ENCODE data around the gene AOPEP. TPM values are rescaled to one million over a fixed set of nuclear protein-coding genes. Genes with fewer than 3 reads are reported as not detected.

AOPEP gene
- total RNA-seq, 2 donors from 2014 or later, result 81.5 to 224 TPM

- intact Hi-C loops (cut with DNase I), result no loop called here
- DNase-seq (no peak), ATAC-seq (no peak)
- H3K27ac ChIP-seq, result peak overlapping the region in 3 of 4 donors; percentile 53 to 73 (median 67)
- no peaks in the 10 kb centered on the region for H3K36me3 ChIP-seq (replicated peaks in 1 of 2; ENCODE audit: insufficient read depth in 1 of 2, low read depth in 2 of 2)
- H3K27me3 ChIP-seq, result no peaks in the 10 kb centered on the region
- H3K9me3 ChIP-seq, result no peaks in the 10 kb centered on the region
- WGBS, 2 donors, result 41 to 48% methylated on average over 8 of the region's 8 CpGs
- H3K4me3 ChIP-seq, result no peak overlapping the region
- H3K4me1 ChIP-seq, result peaks cover 26% of the 10 kb centered on the region
- TF ChIP-seq, protein P1, sequence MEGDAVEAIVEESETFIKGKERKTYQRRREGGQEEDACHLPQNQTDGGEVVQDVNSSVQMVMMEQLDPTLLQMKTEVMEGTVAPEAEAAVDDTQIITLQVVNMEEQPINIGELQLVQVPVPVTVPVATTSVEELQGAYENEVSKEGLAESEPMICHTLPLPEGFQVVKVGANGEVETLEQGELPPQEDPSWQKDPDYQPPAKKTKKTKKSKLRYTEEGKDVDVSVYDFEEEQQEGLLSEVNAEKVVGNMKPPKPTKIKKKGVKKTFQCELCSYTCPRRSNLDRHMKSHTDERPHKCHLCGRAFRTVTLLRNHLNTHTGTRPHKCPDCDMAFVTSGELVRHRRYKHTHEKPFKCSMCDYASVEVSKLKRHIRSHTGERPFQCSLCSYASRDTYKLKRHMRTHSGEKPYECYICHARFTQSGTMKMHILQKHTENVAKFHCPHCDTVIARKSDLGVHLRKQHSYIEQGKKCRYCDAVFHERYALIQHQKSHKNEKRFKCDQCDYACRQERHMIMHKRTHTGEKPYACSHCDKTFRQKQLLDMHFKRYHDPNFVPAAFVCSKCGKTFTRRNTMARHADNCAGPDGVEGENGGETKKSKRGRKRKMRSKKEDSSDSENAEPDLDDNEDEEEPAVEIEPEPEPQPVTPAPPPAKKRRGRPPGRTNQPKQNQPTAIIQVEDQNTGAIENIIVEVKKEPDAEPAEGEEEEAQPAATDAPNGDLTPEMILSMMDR (IDR thresholded peaks at IDR 0.05), result no peak
- no peak for TF ChIP-seq POLR2A (IDR thresholded peaks at IDR 0.05)
Observed at GRCh38 chr9:94693485-94694204, 32.9 kb upstream of the AOPEP start.

- no peak for ATAC-seq
- no peak overlapping the region for H3K4me3 ChIP-seq
- no peaks in the 10 kb centered on the region for H3K36me3 ChIP-seq (replicated peaks in 1 of 2; ENCODE audit: insufficient read depth in 1 of 2, low read depth in 2 of 2)
- H3K4me1 ChIP-seq, result peaks cover 26% of the 10 kb centered on the region
- TF ChIP-seq, protein P1 (IDR thresholded peaks at IDR 0.05), result no peak
- TF ChIP-seq POLR2A (IDR thresholded peaks at IDR 0.05), result no peak
- H3K27ac ChIP-seq, result no peak overlapping the region
- no peaks in the 10 kb centered on the region for H3K9me3 ChIP-seq
- no peak for DNase-seq
- WGBS, 2 donors, result 59 to 66% methylated on average over 5 of the region's 5 CpGs
- intact Hi-C loops (cut with DNase I), result no loop called here
- H3K27me3 ChIP-seq, result no peaks in the 10 kb centered on the region
Observed at GRCh38 chr9:94696545-94696944, 30.0 kb upstream of the AOPEP start.

GRCh38 chr9:94697972-94698581, 28.4 kb upstream of the AOPEP start:
- TF ChIP-seq, protein P1 (IDR thresholded peaks at IDR 0.05), result no peak
- TF ChIP-seq POLR2A (IDR thresholded peaks at IDR 0.05), result no peak
- no peaks in the 10 kb centered on the region for H3K27me3 ChIP-seq
- intact Hi-C loops (cut with DNase I), result no loop called here
- H3K36me3 ChIP-seq (replicated peaks in 1 of 2; ENCODE audit: insufficient read depth in 1 of 2, low read depth in 2 of 2), result no peaks in the 10 kb centered on the region
- peak overlapping the region in 2 of 4 donors; percentile 9 to 44 for H3K27ac ChIP-seq
- no peaks in the 10 kb centered on the region for H3K9me3 ChIP-seq
- peak; percentile 63 for ATAC-seq
- 68 to 80% methylated on average over 5 of the region's 5 CpGs for WGBS, 2 donors
- no peak overlapping the region for H3K4me3 ChIP-seq
- H3K4me1 ChIP-seq, result peaks cover 16% of the 10 kb centered on the region
- peak in 2 of 4 donors; percentile 8 to 24 for DNase-seq

DNA sequence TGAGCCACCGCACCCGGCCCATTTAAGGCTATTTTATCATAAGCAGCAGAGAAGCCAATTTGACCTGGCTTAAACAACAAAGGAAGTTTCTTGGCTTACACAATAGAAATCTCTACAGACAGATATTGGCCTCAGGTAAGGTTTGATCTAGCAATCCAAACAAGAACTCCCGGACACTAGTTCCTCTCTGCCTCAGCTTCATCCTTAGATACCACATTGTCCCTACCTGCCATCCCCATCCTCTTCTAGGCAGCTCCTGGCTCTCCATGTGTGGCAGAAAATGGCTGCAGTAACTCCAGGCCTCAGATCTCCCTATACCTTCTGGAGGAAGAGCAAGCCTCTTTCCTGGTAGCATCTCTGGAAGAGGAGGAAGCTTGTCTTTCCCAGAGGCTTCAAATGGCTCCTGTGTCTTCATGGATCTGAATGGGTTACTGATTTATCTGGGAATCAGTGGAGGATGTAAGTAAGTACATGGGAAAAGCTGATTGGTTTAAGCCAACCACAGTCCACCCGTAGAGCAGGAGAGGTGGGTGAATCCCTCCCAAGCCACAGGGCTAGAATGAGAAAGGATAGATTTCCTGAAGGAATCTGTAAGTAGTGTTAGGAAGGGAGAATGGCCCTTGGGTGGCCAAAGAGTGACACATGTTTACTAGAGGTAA, 26.7 kb upstream of the AOPEP start:
- DNase-seq (no peak), ATAC-seq (no peak)
- 69 to 74% methylated on average over 4 of the region's 4 CpGs for WGBS, 2 donors
- Histone ChIP-seq H3K9me3 (no peaks in the 10 kb centered on the region), H3K27me3 (no peaks in the 10 kb centered on the region), H3K36me3 (replicated peaks in 1 of 2; ENCODE audit: insufficient read depth in 1 of 2, low read depth in 2 of 2) (no peaks in the 10 kb centered on the region), H3K4me3 (no peak overlapping the region), H3K27ac (no peak overlapping the region), H3K4me1 (peaks cover under 1% of the 10 kb centered on the region)
- intact Hi-C loops (cut with DNase I), result no loop called here
- TF ChIP-seq, protein P1 (IDR thresholded peaks at IDR 0.05), result no peak
- TF ChIP-seq POLR2A (IDR thresholded peaks at IDR 0.05), result no peak
